Transverse colon (tissue), 4 donors: ENCODE measurements around the gene PMEPA1.

Experiments used
- CTCF ChIP-seq, 5 experiments: fragments of 200-600 bp in 3 of 5; fragments of 450-650 bp in 2 of 5; sonication (generic) in 3 of 5; IDR thresholded peaks; 1 replicate in 2 of 5; 2 replicates in 3 of 5; pipeline ENCODE4 v1.5.1; 2016 to 2017; ENCODE audit warnings: antibody characterized with exemption in 5 of 5, inconsistent platforms in 3 of 5, mild to moderate bottlenecking in 2 of 5, moderate library complexity in 1 of 5
- EP300 ChIP-seq: sonication (generic); formaldehyde crosslinking; IDR thresholded peaks from one replicate; pipeline ENCODE4 v1.6.1; 2017; ENCODE audit warnings: antibody characterized with exemption, low read depth
- POLR2AphosphoS5 ChIP-seq, 3 donors: sonication (generic); formaldehyde crosslinking; IDR thresholded peaks; one replicate each; pipeline ENCODE4 v1.6.1; 2016; ENCODE audit warnings: antibody characterized with exemption in 3 of 3

GRCh38 chr20:57699395-57699794 lies 10.4 kb downstream of the PMEPA1 start:
- no peak for TF ChIP-seq POLR2AphosphoS5 (IDR thresholded peaks at IDR 0.05)
- TF ChIP-seq CTCF (IDR thresholded peaks at IDR 0.05) = no peak
- no peak for TF ChIP-seq EP300
